A204.1 (cell line): ENCODE data around the gene NPSR1.
"Not testable (repeated sequence)": the region's sequence is repeated elsewhere in the genome, so short reads cannot be mapped to it uniquely, and the experiment has no call there.

Experiments
- FAIRE-seq: peaks from 2 replicates; lab custom pipeline; 2012; peaks lifted over from hg19 to GRCh38; lab: Jason Lieb, UNC

Gene NPSR1

GRCh38 chr7:34837801-34838201 is 179.8 kb downstream of the NPSR1 start:
- no peak for FAIRE-seq

GRCh38 chr7:34838329-34838728 is 180.3 kb downstream of the NPSR1 start:
- no peak for FAIRE-seq

- FAIRE-seq, result no peak
Measured at GRCh38 chr7:34839645-34840044, 181.6 kb downstream of the NPSR1 start.

- FAIRE-seq, result no peak
Measured at GRCh38 chr7:34840176-34840785, 182.3 kb downstream of the NPSR1 start.

GRCh38 chr7:34841326-34841725 is 183.3 kb downstream of the NPSR1 start:
- FAIRE-seq, result no peak

- no peak for FAIRE-seq
Measured at GRCh38 chr7:34842782-34843181, 184.8 kb downstream of the NPSR1 start.

GRCh38 chr7:34844406-34844805 is 186.4 kb downstream of the NPSR1 start:
- no peak for FAIRE-seq

GRCh38 chr7:34844936-34845665 is 187.1 kb downstream of the NPSR1 start:
- FAIRE-seq, result no peak

GRCh38 chr7:34845666-34846361 is 187.8 kb downstream of the NPSR1 start:
- no peak for FAIRE-seq

GRCh38 chr7:34846976-34847375 is 189.0 kb downstream of the NPSR1 start:
- no peak for FAIRE-seq

GRCh38 chr7:34848670-34849069 is 190.7 kb downstream of the NPSR1 start:
- FAIRE-seq, result no peak

GRCh38 chr7:34849163-34849960 is 191.3 kb downstream of the NPSR1 start:
- FAIRE-seq, result no peak

GRCh38 chr7:34849986-34850385 is 192.0 kb downstream of the NPSR1 start:
- no peak for FAIRE-seq

- FAIRE-seq, result no peak
Measured at GRCh38 chr7:34850681-34851080, 192.7 kb downstream of the NPSR1 start.

GRCh38 chr7:34851431-34851830 is 193.4 kb downstream of the NPSR1 start:
- no peak for FAIRE-seq

GRCh38 chr7:34858444-34858843 is 200.4 kb downstream of the NPSR1 start:
- not testable (repeated sequence) for FAIRE-seq

- FAIRE-seq, result not testable (repeated sequence)
Measured at GRCh38 chr7:34859281-34859680, 201.3 kb downstream of the NPSR1 start.

GRCh38 chr7:34866222-34866621 is 208.2 kb downstream of the NPSR1 start:
- not testable (repeated sequence) for FAIRE-seq

GRCh38 chr7:34867341-34867740 is 209.3 kb downstream of the NPSR1 start:
- FAIRE-seq, result not testable (repeated sequence)

GRCh38 chr7:34868602-34869001 is 210.6 kb downstream of the NPSR1 start:
- not testable (repeated sequence) for FAIRE-seq

- no peak for FAIRE-seq
Measured at GRCh38 chr7:34869057-34869456, 211.0 kb downstream of the NPSR1 start.

- not testable (repeated sequence) for FAIRE-seq
Measured at GRCh38 chr7:34870041-34870440, 212.0 kb downstream of the NPSR1 start.

- FAIRE-seq, result not testable (repeated sequence)
Measured at GRCh38 chr7:34874329-34874728, 216.3 kb downstream of the NPSR1 start.
